HG03103 (cell line): ENCODE measurements around the gene SLC6A12.
"Not testable (repeated sequence)": the region's sequence is repeated elsewhere in the genome, so short reads cannot be mapped to it uniquely, and the experiment has no call there.

ENCODE experiments used
- ATAC-seq: cut with Tn5 transposase; IDR thresholded peaks from one replicate; pipeline ENCODE4 v1.9.1; 2021; ENCODE audit warnings: low read depth; ENCODE audit not compliant: unreplicated experiment

The SLC6A12 gene

DNA sequence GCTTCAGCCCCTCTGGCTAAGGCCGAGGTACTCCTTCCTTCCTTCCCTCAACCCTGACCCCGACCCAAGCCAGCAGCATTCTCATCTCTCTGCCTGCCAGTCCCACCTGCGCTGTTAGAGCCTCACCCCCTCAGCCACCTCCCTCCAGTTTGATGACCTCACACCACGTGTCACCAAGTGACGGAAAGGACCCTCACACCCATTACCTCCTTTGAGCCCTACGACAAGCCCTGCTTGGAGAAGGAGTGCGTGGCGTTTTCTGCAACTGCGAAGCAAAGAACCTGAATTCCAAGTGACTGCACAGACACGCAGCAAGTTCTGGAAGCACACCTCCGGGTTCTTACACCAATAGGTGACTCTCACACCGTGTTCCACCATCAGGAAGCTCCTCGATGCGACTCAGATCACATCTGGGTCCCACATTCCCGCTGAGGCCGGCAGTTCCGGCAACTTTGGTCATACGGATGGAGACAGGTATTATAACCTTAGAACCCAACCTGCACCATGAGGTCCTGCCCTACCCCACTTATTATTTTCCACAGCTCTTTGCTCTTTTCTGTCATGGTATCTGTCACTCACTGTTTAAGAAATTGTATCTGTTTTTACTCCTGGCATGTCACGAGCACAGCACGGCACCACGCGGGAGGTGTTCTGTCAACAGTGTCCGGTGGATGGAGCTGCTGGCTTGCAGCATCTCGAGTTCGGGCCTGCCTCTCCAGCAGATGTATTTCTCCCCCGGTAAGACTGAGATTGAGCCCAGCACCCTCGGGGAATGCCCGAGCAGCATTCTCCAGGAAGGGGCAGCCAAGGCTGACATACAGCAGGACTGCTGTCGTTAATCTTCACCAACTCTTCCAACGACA is 5.0 kb upstream of the SLC6A12 start:
- no peak for ATAC-seq

DNA sequence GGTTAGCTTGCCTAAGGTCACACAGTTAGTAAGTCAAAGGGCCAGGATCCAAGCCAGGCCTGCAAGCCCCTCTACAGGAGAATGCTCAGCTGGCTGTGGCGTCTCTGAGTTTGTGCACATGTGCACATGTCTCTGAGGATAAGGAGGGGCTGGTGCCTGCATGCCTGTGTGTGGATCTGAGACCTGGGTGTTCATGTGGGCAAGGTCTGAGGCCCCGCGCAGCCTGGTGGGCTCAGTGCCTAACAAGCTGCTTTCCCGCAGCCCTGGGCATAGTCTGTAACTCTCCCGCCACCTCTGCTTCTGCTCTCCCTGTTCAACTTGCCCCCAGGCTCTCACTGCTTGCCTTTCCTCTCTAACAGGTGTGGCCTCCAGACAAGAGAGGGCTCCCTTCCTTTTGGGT is 4.3 kb upstream of the SLC6A12 start:
- ATAC-seq = no peak

DNA sequence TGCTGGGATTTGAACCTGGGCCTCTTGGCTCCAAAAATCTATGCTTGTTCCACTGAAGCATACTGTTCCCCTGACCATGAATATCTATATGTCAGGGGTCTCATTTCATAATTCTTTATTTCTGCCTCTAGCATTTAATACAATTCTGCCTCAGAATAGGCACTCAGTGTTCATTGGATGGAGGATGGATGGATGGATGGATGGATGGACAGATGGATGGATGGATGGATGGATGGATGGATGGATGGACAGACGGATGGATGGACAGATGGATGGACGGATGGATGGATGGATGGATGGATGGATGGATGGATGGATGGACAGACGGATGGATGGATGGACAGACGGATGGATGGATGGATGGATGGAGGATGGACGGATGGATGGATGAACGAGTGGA is 3.1 kb upstream of the SLC6A12 start:
- not testable (repeated sequence) for ATAC-seq

DNA sequence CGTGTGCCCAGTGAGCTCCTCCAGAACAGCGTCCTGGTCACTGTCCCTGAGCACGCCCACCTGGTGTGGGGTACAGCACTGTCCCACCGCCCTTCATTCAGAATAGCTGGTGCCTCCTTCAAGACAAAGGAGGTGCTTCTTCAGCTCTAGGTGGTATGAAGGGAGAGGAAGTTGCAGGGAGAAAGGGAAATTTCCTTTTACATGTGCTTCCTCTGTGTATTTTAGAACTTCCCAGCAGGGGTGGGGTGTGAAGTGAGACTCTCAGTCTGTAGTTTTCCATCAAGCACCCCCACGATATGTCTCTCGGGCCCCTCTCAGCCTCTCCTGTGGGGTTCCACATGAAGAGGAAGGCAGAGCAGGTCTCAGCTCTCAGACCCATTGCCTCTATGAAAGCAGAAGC is 1.2 kb upstream of the SLC6A12 start:
- ATAC-seq = no peak

DNA sequence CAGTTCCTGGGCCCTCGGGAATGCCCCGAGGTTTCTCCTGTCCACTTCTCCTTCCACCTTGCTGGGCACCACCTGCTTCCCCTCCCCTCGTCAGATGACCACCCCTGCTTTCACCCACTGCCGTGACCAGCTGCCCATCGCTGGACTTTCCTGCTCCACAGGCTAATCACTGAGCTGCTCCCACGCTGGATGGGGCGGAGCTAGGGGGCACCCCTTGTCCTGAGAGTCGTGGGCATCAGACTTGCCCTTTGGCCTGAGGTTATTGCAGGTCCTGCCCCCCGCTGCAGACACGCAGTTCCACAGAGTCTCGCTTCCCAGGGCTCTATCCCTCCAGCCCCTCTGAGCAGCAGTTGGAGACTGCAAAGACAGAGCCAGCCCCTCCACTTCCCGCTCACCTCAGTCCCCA is 427 bp downstream of the SLC6A12 start:
- ATAC-seq = no peak

DNA sequence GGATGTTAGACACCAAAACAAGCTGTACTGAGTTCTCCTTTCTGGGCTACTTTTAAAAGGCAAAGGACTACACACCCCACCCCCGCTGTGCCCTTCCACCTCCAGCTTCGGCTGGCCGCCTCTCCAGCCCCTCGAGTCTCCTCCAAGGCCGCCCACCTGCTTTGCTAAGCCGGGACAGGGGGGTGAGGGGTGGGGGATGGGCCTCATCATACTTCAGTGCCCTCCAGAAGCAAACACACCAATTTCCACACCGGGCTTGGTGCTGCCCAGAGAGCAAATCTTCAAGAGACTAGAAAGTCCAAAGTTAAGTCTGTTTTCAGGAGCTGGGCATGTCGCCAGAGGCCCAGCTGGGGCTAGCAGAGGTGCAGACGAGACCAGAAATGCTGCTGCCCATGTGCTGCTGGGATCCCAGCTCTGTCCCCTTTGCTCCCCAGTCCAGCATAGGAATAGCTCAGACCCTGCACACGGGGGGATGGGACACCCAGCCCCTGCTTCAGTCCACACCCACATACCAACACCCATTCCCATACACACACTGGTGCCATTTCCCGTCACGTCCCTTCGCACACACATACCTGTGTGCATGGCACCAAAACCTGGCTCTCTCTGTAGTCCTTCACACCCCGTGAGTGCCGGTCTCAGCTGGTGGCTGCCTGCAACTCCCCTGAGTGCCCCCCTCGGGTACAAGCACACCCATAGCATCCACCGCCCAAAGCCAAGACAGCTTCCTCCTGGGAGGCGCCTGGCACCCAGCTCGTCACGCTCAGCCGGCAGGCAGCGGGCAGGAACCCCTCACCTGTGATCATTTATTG is 1.0 kb downstream of the SLC6A12 start:
- no peak for ATAC-seq

DNA sequence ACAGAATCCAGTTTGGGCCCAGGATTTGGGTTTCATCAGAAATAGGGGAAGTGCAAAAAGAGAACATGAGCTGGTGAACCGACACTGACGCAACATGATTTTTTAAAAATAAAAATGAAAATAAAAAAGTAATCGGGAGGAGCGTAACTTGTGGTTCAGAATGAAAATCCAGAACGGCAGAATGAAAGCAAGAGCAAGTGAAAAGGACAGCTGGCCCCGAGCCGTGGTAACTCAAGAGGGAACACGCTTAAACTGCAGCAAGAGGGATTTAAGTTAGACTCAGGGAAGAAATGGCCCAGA is 1.6 kb downstream of the SLC6A12 start:
- ATAC-seq = no peak

DNA sequence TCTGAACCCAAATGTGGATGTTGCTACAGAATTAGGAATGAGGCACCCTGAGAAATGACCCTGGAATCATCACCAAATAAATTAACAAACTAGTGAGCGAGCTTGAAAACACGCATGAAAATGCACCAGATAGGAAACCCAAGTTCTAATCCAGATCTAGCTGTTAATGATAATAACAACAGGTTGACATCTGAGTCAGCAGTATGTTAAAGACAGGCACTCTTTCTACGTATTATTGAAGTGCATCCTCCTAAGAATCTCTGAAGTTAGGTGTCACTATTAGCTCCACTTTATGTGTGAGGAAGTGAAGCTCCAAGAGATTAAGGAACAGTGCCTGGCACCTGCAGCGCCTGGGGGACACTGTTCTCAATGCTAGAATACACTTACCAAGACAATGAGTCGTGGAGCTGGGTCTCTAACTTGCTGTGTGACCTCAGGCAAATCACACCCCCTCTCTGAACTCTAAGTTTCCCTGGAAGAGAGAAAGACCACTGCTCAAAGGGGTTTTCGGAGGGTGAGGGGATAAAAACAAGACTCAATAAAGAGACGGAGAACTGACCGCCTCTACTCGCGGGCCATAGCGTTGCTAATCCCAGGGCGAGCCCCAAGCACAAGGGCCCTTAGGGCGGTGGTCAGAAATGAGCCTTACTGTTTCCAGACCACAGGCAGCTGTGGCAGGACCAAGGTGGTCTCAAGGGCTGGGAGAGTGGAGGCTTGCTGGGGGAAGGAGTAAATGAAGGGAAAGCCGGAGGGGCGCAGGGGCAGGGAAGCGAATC is 2.1 kb downstream of the SLC6A12 start:
- ATAC-seq = no peak

DNA sequence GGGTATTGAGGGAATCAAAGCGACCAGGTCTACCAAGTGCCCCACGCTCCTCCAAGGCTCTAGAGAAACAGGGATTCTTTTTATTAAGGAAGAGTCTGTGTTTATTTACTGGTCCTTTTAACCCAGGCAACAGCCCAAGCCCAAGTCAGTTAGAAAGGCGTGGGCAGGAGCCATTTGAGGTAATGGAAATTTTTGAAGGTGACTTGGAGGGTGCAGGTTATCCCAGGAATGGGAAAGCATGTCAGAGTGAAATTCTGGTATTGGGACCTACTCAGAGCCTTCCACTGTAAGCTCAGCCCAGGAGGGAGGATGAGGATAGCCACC is 2.9 kb downstream of the SLC6A12 start:
- ATAC-seq = no peak

DNA sequence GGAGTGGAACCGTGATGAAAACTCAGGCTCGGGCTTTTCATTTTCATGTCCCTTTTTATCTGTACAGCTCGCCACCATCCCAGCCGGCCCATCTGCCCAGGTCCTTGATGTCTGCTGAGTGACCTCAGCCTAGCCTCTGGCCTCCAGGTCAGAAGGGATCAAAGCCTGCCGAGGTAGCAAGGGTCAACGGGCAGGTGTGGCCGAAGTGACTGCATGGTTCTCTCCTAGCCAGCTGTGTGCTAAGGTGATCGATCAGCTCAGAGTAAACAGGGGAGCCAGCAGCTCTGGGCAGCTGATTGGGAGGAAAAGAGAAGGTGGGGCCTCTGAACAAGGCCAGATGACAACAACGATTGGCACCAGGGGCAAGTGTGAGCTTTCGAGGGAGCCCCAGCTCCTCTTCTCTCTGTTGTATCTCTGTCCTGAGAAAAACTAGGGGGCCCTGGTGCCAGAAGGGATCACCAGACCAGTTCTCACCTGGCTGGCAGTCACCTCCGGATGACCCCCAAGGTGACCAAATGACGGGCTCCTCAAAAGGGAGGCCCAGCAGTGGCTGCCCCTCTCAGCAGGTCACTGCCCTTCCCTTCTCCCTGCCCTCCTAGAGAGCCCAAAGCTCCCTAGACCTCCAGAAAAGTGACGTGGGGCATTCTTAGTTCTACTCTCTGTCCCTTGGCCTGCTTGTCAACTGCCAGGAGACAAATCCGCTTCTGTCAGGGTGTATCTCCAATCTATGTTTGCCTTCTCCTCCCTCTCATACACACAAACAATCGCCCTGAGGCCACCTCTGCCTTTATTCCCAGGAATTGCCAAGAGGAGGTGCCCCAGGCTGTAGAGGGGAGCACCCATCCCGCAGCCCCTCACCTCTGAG is 3.4 kb downstream of the SLC6A12 start:
- no peak for ATAC-seq

DNA sequence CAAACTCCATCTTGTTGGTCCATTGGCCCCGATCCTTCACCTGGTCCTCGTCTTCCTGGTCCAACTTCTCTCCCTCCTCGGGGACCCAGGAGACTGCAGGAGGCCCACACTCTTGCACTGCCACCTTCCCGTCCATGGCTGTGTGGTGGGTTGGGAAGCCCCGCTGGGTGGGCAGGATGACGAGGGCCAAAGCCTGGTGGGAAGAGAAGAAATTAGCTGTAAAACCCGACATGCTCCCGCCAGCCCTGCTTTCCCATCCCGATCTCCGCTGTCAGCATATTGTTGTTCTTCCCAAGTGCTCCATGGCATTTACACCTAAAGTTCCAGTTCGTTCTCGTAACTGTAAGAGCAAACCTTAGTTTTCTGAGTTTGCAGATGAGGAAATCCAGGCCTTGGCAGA is 4.1 kb downstream of the SLC6A12 start:
- ATAC-seq = no peak

DNA sequence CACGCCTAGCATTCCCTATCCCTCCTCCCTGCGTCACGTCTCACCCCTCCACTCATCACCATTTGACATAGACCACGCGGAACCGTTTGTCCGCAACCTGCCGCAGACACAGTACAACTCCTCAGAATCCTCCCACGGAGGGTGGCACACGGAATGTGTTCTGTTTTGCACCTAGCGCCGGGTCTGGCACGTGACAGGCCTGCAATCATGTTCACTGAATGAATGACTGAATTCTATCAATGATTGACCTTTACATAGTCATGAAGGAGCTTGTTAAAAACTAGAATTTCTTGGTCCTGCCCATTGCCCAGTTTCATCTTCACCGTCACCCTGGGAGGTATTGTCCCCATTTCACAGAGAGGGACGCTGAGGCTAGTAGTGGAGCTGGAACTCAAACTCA is 4.7 kb downstream of the SLC6A12 start:
- no peak for ATAC-seq

DNA sequence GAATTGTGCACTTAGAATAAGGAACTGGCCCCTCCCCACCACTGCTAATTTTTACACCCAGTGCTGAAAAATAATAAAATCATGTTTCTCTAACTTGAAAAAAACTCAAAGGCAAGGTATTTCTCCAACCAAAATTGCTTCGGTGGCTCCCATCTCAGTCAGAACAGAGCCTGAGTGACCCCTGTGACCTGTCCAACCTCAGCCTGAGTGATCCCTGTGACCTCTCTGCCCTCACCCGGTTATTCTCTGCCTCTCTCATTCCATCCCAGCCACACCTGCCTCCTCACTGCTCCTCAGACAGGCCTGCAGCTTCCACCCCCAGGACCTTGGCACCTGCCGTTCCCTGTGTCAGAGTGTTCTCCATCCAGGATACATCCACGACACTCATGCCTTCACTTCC is 5.1 kb downstream of the SLC6A12 start:
- no peak for ATAC-seq

DNA sequence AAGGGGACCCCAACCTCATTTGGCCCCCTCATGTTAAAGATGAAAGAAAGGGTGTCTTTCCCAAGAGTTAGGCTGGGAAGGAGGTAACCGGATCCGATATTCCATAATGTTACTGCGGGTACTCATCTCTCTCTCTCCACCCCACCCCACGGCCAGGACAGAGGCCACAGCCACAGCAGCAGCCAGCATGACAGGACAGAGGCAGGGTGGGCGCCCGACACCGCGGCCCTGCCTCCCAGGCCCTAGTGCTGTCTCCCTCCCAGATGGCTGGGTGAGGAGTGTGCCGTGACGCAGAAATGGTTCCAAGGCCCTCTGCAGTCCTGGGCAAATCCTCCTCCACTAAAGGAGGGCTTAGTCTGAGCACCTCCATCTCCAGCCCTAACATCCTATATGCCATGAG is 6.2 kb downstream of the SLC6A12 start:
- no peak for ATAC-seq

DNA sequence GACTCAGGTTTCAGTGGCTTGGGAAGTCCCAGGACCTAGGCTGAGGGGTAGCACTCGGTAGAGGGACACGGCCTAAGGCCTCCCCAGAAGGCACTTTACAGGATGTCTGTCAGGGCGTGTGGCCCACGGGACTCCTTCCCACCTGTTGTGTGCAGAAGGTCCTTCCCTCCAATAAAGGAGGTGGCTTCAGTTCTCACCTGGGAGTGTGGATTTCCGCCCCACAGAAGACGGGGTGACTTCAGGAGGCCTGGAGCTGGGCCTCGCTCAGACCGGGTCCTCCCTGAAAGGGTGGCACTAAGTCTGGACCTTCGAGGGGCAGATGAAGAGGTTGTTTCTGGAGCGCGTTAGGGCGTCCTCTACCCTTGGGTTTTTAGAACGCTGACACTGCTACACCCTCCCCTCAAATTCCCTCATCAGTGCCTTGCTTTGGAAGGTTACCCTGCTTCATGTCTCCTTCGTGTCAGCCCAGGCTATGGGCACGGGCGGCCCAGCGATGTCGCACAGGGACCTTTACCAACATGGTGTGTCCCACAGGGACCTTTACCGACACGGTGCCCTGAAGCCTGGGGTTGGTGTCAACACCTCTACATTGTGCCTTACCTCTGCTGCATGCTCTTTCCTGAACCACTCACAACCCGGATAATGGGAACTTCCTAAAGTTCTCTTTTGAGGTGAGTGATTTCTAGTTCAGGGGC is 7.1 kb downstream of the SLC6A12 start:
- ATAC-seq = no peak

DNA sequence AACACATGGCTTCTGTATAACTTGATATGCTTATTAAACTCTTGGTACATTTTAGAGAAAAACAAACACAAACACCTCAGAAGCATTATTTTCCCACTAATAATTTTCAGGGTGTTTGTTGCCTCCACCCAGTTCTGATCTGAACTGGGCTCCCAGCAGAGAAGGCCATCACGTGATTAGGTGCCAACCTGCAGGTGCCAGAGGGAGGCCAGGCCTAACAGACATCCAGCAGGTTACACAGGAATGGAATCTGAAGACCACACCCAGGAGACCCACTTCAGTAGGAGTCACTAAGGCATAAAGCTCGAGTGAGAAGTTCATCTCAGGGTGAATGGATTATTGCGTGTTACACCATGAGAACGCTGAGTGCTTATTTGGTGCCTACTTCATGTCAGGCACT is 8.9 kb downstream of the SLC6A12 start:
- ATAC-seq = no peak

DNA sequence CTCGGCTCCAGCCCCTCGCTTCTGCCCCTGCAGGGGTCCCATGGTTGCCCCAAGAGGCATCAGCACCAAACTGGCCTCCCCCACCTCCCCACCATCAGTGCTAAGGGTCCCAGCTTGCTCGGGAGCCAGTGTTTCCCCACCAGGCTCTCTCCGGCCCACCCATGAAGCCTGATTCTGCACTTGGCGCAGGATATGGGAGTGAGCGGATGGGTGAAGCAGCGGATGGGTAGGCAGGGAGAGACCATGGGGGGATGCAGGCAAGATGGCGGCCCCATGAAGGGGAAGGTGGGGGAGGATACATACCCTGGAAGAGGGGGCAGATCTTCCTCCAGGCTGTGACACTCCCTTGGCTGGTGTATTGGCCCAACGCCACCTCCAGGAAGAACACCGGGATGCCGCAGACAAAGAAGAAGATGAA is 9.7 kb downstream of the SLC6A12 start:
- no peak for ATAC-seq

DNA sequence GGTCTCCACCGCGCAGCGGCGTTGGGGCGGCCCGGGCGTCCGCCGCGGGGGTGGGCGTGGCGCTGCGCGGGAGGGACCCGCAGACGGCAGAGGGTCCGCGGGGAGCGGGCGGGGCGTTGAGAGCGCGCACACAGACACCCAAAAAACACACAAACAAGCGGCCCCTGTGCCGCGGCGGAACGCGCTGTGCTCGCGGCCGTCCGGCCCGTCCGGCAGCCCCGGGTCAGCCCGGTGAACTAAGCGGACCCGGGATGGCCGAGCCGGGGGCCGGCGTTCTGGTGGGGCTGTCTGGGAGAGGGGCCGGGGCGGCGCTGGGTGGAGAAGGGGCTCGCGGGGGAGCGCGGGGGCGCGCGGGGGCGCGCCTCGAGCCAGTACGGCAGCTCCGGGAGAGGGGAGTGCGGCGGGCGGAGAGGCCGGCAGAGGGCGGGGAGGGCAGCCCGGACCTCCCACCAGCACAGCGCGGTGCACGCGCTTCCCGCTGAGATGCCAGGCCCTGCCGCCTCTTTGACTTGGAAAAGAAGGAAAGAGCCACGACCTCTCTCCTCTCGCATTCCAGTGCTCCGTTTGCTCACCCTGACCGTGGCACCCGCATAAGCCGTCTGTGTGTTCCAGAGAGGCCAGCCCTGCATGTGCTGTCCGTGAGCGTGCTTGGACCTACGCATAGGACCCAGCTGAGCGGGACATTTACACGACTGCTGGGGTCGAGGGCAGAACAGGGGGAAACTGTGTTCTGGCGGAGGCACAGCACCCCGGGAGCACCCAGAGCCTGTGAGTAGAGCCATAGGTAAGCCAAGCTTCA is 10.3 kb downstream of the SLC6A12 start:
- no peak for ATAC-seq

DNA sequence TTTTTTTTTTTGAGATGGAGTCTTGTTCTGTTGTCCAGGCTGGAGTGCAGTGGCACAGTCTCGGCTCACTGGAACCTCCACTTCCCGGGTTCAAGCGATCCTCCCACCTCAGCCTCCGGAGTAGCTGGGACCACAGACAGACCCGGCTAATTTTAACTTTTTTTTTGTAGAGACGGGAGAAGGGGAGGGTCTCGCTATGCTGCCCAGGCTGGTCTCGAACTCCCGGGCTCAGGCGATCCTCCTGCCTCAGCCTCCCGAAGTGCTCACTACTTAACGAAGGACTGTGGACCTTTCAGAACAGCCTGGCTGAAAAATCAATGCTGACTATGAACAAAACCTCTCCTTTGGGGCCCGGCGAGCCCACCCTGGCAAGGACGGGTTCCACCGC is 10.9 kb downstream of the SLC6A12 start:
- ATAC-seq = no peak
